GM10266 (cell line): Measurements from ENCODE around the gene NLRP13.
"Not testable (repeated sequence)": the region's sequence is repeated elsewhere in the genome, so short reads cannot be mapped to it uniquely, and the experiment has no call there.

Source experiments
- DNase-seq: peaks from one replicate; pipeline ENCODE4 v3.0.0; 2012; ENCODE audit errors: extremely low spot score
- TF ChIP-seq, protein P1 (sequence below): IDR thresholded peaks from 2 replicates; pipeline ENCODE4 v1.5.1; 2012; ENCODE audit warnings: mild to moderate bottlenecking, low read depth; ENCODE audit not compliant: control insufficient read depth, insufficient read depth; ENCODE audit errors: missing control alignments

Gene NLRP13

GRCh38 chr19:55931936-55932386 is at the start of gene NLRP13:
NLRP13 (minus strand) TSS chr19:55932336; CDS start chr19:55932311, 25 bp downstream.
- DNase-seq = no peak
- TF ChIP-seq, protein P1, sequence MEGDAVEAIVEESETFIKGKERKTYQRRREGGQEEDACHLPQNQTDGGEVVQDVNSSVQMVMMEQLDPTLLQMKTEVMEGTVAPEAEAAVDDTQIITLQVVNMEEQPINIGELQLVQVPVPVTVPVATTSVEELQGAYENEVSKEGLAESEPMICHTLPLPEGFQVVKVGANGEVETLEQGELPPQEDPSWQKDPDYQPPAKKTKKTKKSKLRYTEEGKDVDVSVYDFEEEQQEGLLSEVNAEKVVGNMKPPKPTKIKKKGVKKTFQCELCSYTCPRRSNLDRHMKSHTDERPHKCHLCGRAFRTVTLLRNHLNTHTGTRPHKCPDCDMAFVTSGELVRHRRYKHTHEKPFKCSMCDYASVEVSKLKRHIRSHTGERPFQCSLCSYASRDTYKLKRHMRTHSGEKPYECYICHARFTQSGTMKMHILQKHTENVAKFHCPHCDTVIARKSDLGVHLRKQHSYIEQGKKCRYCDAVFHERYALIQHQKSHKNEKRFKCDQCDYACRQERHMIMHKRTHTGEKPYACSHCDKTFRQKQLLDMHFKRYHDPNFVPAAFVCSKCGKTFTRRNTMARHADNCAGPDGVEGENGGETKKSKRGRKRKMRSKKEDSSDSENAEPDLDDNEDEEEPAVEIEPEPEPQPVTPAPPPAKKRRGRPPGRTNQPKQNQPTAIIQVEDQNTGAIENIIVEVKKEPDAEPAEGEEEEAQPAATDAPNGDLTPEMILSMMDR = no peak

DNA sequence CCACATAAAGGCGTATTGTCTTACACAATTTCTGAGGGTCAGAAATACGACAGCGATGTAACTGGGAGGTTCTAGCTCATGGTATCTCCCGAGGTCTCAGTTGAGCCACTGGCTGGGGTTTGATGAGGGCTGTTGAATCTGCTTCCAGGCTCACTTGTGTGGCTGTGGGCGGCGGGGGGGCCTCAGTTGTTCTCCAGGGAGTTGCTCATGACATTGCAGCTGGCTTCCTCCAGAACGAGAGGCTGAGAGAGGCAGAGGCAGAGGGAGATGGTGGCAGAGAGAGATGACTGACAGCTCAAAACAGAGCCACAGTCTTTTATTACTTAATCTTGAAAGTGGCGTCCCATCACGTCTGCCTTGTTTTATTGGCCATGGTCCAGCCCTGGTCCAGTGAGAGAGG is 48.3 kb upstream of the NLRP13 start:
- DNase-seq = no peak
- TF ChIP-seq, protein P1 = no peak

DNA sequence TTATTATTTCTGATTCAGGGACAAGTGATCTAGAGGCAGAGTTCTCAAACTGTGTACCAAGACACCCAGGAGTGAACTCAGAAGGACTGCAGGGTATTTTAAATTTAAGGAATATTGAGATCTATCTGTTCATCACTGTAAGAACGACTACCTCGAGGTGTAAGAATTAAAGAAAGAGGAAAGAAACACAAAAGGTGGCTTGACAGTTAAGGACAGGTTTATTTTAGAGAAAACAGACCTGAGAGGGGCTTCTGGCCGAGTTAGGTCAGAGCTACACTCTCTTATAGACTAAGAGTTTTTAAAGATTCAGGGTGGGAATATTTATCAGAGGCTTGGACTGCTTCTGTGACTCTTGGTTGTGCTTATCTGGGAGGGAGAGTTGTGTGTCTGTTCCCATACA is 41.8 kb upstream of the NLRP13 start:
- TF ChIP-seq, protein P1 = no peak
- DNase-seq = no peak

GRCh38 chr19:55962186-55962585 is 30.1 kb upstream of the NLRP13 start:
- TF ChIP-seq, protein P1 = no peak
- DNase-seq = no peak

DNA sequence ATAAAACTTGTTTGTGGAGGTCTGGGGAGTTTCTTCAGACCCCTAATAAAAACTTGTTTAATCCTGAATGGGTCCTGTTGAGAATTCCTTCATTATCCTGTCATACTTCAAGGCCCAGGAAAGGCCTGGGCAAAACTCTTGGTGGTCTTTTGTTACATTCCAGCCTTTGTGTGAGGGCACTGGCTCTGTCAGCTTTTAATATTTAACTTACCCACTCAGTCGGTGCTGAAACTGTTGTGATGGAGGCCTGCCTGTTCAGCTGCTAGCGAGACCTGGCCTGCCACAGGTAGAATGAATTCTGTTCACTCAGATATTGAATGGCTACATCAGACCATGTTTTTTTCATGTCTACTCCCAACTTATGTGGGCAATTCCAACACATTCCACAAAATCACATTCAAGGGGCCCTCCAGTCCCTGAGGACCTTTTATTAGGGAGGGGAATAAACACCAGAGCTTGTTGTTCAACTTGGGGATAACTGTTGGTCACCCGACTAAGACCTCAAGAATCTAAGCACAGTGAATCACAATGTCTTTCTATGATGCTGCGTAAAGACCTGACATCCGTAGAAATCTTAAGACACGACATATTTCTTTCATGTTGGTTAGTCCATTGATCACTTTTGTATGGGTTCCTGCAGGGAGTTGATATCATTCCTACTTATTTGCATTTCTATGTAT is 28.0 kb upstream of the NLRP13 start:
- no peak for DNase-seq
- TF ChIP-seq, protein P1 = no peak

DNA sequence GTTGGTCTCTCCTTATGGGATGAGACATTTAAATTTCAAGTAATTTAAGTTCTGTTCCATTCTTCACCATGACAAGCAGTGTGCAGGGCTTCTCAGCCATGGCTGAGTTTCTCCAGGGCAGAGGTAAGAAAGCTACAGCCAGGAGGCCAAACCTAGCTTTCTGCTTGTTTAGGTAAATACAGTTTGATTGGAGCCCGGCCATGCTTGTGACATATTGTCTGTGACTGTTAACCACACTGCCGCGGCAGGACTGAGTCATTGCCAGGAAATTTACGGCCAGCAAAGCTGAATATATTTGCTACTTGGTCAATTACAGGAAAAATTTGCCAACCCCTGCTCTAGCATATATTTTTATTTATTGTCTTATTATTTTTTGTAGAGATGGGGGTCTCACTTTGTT is 26.2 kb upstream of the NLRP13 start:
- no peak for DNase-seq
- TF ChIP-seq, protein P1 = no peak

GRCh38 chr19:55956431-55956830 is 24.3 kb upstream of the NLRP13 start:
- DNase-seq = no peak
- TF ChIP-seq, protein P1 = no peak

- not testable (repeated sequence) for DNase-seq
Observed at GRCh38 chr19:55950566-55950965, 18.4 kb upstream of the NLRP13 start.
